PC-3 (cell line): Measurements from ENCODE around the gene ZEB2.

Source experiments
- EZH2 ChIP-seq: fragments of 300-600 bp; sonication (generic); IDR thresholded peaks from one replicate; pipeline ENCODE4 v1.6.1; 2017; ENCODE audit warnings: antibody characterized with exemption, mild to moderate bottlenecking, low read length; ENCODE audit not compliant: unreplicated experiment
- EZH2phosphoT487 ChIP-seq: fragments of 300-600 bp; sonication (generic); IDR thresholded peaks from 2 replicates; pipeline ENCODE4 v1.6.1; 2018; ENCODE audit warnings: mild to moderate bottlenecking, antibody characterized with exemption, low read length, borderline replicate concordance
- TF ChIP-seq, protein P1 (sequence below): fragments of 300-600 bp; sonication (generic); conservative IDR thresholded peaks from 2 replicates; pipeline ENCODE4 v1.5.1; 2017; ENCODE audit warnings: antibody characterized with exemption, low read depth, mild to moderate bottlenecking, low read length

DNA sequence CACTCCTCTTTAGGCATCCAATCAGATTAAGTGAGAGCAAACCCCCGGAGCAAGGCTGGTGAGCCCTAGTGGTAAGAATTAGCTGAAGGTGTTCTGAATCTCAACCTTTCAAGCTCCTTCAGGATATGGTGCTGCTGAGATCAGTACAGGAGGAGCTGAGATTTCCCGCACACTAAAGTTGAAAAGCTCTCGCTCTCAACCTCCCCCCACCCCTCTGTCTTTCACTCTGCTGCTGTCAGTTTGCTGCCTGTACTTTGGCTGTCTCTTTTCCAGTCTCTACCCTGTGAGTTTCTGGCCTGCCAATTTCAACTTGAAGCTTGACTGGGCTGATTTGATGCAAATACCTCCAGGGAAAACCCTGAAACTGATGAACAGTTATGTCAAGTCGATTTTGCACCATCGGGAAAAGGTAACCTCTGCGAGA lies 15.7 kb downstream of the ZEB2 start:
- TF ChIP-seq, protein P1, sequence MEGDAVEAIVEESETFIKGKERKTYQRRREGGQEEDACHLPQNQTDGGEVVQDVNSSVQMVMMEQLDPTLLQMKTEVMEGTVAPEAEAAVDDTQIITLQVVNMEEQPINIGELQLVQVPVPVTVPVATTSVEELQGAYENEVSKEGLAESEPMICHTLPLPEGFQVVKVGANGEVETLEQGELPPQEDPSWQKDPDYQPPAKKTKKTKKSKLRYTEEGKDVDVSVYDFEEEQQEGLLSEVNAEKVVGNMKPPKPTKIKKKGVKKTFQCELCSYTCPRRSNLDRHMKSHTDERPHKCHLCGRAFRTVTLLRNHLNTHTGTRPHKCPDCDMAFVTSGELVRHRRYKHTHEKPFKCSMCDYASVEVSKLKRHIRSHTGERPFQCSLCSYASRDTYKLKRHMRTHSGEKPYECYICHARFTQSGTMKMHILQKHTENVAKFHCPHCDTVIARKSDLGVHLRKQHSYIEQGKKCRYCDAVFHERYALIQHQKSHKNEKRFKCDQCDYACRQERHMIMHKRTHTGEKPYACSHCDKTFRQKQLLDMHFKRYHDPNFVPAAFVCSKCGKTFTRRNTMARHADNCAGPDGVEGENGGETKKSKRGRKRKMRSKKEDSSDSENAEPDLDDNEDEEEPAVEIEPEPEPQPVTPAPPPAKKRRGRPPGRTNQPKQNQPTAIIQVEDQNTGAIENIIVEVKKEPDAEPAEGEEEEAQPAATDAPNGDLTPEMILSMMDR: no peak
- no peak for TF ChIP-seq EZH2phosphoT487
- no peak for TF ChIP-seq EZH2
